Neural cell (in vitro differentiated cells): ENCODE results near the gene JHY. TPM values are rescaled to one million over a fixed set of nuclear protein-coding genes. Genes with fewer than 3 reads are reported as not detected.

Experiments used
- H2AFZ ChIP-seq: fragments of 200-600, 300-800 bp; sonication (generic), shearing (Covaris generic); 2 replicates; pipeline ENCODE4 v1.6.0; 2014; ENCODE audit warnings: low read depth, mild to moderate bottlenecking, antibody characterized with exemption, low read length, moderate library complexity
- H3F3A ChIP-seq: fragments of 200-600 bp; shearing (Covaris generic); 2 replicates; pipeline ENCODE4 v1.6.1; 2016; ENCODE audit warnings: mild to moderate bottlenecking, moderate library complexity, mixed read lengths, antibody characterized with exemption, low read length; ENCODE audit not compliant: insufficient read depth, poor library complexity, severe bottlenecking
- H3K27ac ChIP-seq: fragments of 200-600, 300-800 bp; sonication (generic), shearing (Covaris generic); 2 replicates; pipeline ENCODE4 v1.5.1; 2014; ENCODE audit warnings: mild to moderate bottlenecking, low read length, moderate library complexity
- H3K27me3 ChIP-seq: fragments of 300-800, 200-600 bp; sonication (generic), shearing (Covaris generic); 2 replicates; pipeline ENCODE4 v1.6.0; 2014; ENCODE audit warnings: mild to moderate bottlenecking, low read depth, low read length, moderate library complexity; ENCODE audit not compliant: insufficient read depth
- H3K36me3 ChIP-seq: fragments of 300-800, 200-600 bp; sonication (generic), shearing (Covaris generic); 2 replicates; pipeline ENCODE4 v1.5.1; 2014; ENCODE audit warnings: mild to moderate bottlenecking, antibody characterized with exemption, low read length, moderate library complexity; ENCODE audit not compliant: insufficient read depth
- H3K4me2 ChIP-seq: fragments of 300-800, 200-600 bp; sonication (generic), shearing (Covaris generic); 2 replicates; pipeline ENCODE4 v1.6.0; 2014; ENCODE audit warnings: mild to moderate bottlenecking, low read length
- H3K4me3 ChIP-seq: fragments of 300-800, 200-600 bp; sonication (generic), shearing (Covaris generic); 2 replicates; pipeline ENCODE4 v1.5.1; 2014; ENCODE audit warnings: mild to moderate bottlenecking, low read length, moderate library complexity
- H3K79me2 ChIP-seq: fragments of 200-600 bp; shearing (Covaris generic); replicated peaks from 2 replicates; pipeline ENCODE4 v1.6.0; 2014; ENCODE audit warnings: mild to moderate bottlenecking, low read length, moderate library complexity; ENCODE audit not compliant: insufficient read depth
- H3K9ac ChIP-seq: fragments of 300-800, 200-600 bp; sonication (generic), shearing (Covaris generic); 2 replicates; pipeline ENCODE4 v1.6.1; 2016; ENCODE audit warnings: mild to moderate bottlenecking, low read length, mixed read lengths
- H3K9me2 ChIP-seq: fragments of 200-600 bp; shearing (Covaris generic); 2 replicates; pipeline ENCODE4 v1.6.1; 2016; ENCODE audit warnings: mild to moderate bottlenecking, low read length, mixed read lengths; ENCODE audit not compliant: insufficient read depth
- H3K9me3 ChIP-seq: fragments of 200-600, 300-800 bp; sonication (generic), shearing (Covaris generic); 2 replicates; pipeline ENCODE4 v1.6.1; 2016; ENCODE audit warnings: mild to moderate bottlenecking, mixed run types, low read length, moderate library complexity, mixed read lengths
- H4K20me1 ChIP-seq: fragments of 200-600 bp; shearing (Covaris generic); 2 replicates; pipeline ENCODE4 v1.6.1; 2016; ENCODE audit warnings: mild to moderate bottlenecking, mixed run types; ENCODE audit not compliant: insufficient read depth
- CTCF ChIP-seq: fragments of 450-650 bp; IDR thresholded peaks from 2 replicates; pipeline ENCODE4 v1.5.1; 2014; ENCODE audit warnings: antibody characterized with exemption, mild to moderate bottlenecking, moderate library complexity; ENCODE audit not compliant: poor library complexity, severe bottlenecking
- EP300 ChIP-seq: fragments of 450-650 bp; conservative IDR thresholded peaks from 2 replicates; pipeline ENCODE4 v1.6.1; 2014; ENCODE audit warnings: antibody characterized with exemption, mild to moderate bottlenecking, moderate library complexity; ENCODE audit not compliant: poor library complexity, severe bottlenecking
- EZH2 ChIP-seq: fragments of 200-600, 300-800 bp; shearing (Covaris generic), sonication (generic); IDR thresholded peaks from 2 replicates; pipeline ENCODE4 v1.6.1; 2014; ENCODE audit warnings: antibody characterized with exemption, low read length, borderline replicate concordance, mild to moderate bottlenecking; ENCODE audit not compliant: insufficient read depth, poor library complexity, severe bottlenecking
- MXI1 ChIP-seq: fragments of 450-650 bp; conservative IDR thresholded peaks from 2 replicates; pipeline ENCODE4 v1.6.1; 2014; ENCODE audit warnings: antibody characterized with exemption, mild to moderate bottlenecking; ENCODE audit not compliant: poor library complexity, severe bottlenecking
- POLR2AphosphoS5 ChIP-seq: IDR thresholded peaks from 2 replicates; pipeline ENCODE4 v1.6.1; 2012
- RAD21 ChIP-seq: fragments of 450-650 bp; conservative IDR thresholded peaks from 2 replicates; pipeline ENCODE4 v1.6.1; 2014; ENCODE audit warnings: antibody characterized with exemption, mild to moderate bottlenecking, moderate library complexity
- SMC3 ChIP-seq: fragments of 450-650 bp; conservative IDR thresholded peaks from 2 replicates; pipeline ENCODE4 v1.6.1; 2014; ENCODE audit warnings: antibody characterized with exemption, mild to moderate bottlenecking, moderate library complexity; ENCODE audit not compliant: poor library complexity
- TAF1 ChIP-seq: IDR thresholded peaks from 2 replicates; pipeline ENCODE4 v1.6.1; 2012; ENCODE audit warnings: low read depth
- polyA plus RNA-seq: library from polyadenylated mRNA; depleted of rRNA; stranded (reverse); fragments of >200 nt; gene quantifications from 2 replicates; pipeline ENCODE4 v1.2.3, GENCODE V29; 2014
- TF ChIP-seq, protein P1 (sequence below): IDR thresholded peaks from 2 replicates; pipeline ENCODE4 v1.6.1; 2012; ENCODE audit warnings: borderline replicate concordance

The JHY gene
- polyA plus RNA-seq, 1 donor from 2014 or later = 0.37 TPM

GRCh38 chr11:122895563-122895962 is 13.0 kb downstream of the JHY start:
- Histone ChIP-seq H3K36me3 (no peaks in the 10 kb centered on the region), H3K9me3 (no peaks in the 10 kb centered on the region), H4K20me1 (no peaks in the 10 kb centered on the region), H3K4me3 (no peak overlapping the region), H3K9me2 (no peaks in the 10 kb centered on the region), H3K4me2 (no peak overlapping the region), H3K27me3 (no peaks in the 10 kb centered on the region), H2AFZ (no peak overlapping the region), H3F3A (no peaks in the 10 kb centered on the region), H3K27ac (no peak overlapping the region), H3K9ac (no peak overlapping the region), H3K79me2 (no peaks in the 10 kb centered on the region)
- no peak for TF ChIP-seq CTCF
- no peak for TF ChIP-seq TAF1
- TF ChIP-seq EP300 = no peak
- TF ChIP-seq, protein P1, sequence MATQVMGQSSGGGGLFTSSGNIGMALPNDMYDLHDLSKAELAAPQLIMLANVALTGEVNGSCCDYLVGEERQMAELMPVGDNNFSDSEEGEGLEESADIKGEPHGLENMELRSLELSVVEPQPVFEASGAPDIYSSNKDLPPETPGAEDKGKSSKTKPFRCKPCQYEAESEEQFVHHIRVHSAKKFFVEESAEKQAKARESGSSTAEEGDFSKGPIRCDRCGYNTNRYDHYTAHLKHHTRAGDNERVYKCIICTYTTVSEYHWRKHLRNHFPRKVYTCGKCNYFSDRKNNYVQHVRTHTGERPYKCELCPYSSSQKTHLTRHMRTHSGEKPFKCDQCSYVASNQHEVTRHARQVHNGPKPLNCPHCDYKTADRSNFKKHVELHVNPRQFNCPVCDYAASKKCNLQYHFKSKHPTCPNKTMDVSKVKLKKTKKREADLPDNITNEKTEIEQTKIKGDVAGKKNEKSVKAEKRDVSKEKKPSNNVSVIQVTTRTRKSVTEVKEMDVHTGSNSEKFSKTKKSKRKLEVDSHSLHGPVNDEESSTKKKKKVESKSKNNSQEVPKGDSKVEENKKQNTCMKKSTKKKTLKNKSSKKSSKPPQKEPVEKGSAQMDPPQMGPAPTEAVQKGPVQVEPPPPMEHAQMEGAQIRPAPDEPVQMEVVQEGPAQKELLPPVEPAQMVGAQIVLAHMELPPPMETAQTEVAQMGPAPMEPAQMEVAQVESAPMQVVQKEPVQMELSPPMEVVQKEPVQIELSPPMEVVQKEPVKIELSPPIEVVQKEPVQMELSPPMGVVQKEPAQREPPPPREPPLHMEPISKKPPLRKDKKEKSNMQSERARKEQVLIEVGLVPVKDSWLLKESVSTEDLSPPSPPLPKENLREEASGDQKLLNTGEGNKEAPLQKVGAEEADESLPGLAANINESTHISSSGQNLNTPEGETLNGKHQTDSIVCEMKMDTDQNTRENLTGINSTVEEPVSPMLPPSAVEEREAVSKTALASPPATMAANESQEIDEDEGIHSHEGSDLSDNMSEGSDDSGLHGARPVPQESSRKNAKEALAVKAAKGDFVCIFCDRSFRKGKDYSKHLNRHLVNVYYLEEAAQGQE = no peak
- TF ChIP-seq MXI1 = no peak
- TF ChIP-seq SMC3 = no peak
- TF ChIP-seq EZH2 = no peak
- TF ChIP-seq POLR2AphosphoS5 = no peak
- no peak for TF ChIP-seq RAD21

GRCh38 chr11:122897606-122898210 is 15.1 kb downstream of the JHY start:
- no peaks in the 10 kb centered on the region for H4K20me1 ChIP-seq
- no peaks in the 10 kb centered on the region for H3F3A ChIP-seq
- TF ChIP-seq EZH2 = no peak
- TF ChIP-seq SMC3 = no peak
- TF ChIP-seq MXI1 = no peak
- TF ChIP-seq RAD21 = no peak
- TF ChIP-seq TAF1 = no peak
- no peak for TF ChIP-seq CTCF
- no peak for TF ChIP-seq POLR2AphosphoS5
- no peak for TF ChIP-seq EP300
- TF ChIP-seq, protein P1 = no peak
- no peaks in the 10 kb centered on the region for H3K36me3 ChIP-seq
- H3K4me3 ChIP-seq = no peak overlapping the region
- no peaks in the 10 kb centered on the region for H3K79me2 ChIP-seq
- H3K9me2 ChIP-seq = no peaks in the 10 kb centered on the region
- no peak overlapping the region for H3K4me2 ChIP-seq
- no peak overlapping the region for H2AFZ ChIP-seq
- no peaks in the 10 kb centered on the region for H3K27me3 ChIP-seq
- H3K9ac ChIP-seq = no peak overlapping the region
- no peak overlapping the region for H3K27ac ChIP-seq
- no peaks in the 10 kb centered on the region for H3K9me3 ChIP-seq
